CD8-positive, alpha-beta memory T cell (primary cell): ENCODE data around the gene KRTAP9-6. TPM values are rescaled to one million over a fixed set of nuclear protein-coding genes. Genes with fewer than 3 reads are reported as not detected.

Experiments
- CTCF ChIA-PET: fragments of 350-600 bp; sonication (Branson Sonifier 250); formaldehyde crosslinking; loops from one replicate; lab custom pipeline; 2021; ENCODE audit warnings: antibody characterized with exemption; lab: Charles Lee
- POLR2A ChIA-PET: fragments of 350-600 bp; sonication (Branson Sonifier 250); formaldehyde crosslinking; loops from one replicate; lab custom pipeline; 2021; ENCODE audit warnings: antibody characterized with exemption; lab: Charles Lee
- DNase-seq, 5 donors: peaks; one replicate each; pipeline versions ENCODE4 v3.0.0 to v3.0.0-alpha.2; 2020 to 2022; ENCODE audit warnings: mixed read lengths in 1 of 5
- H3K27ac ChIP-seq: one replicate; pipeline ENCODE4 v1.7.0; 2013; ENCODE audit warnings: low read depth, mild to moderate bottlenecking, low read length, moderate library complexity
- H3K27me3 ChIP-seq: 2 replicates; pipeline ENCODE4 v1.7.0; 2013; ENCODE audit warnings: low read length, mild to moderate bottlenecking; ENCODE audit not compliant: insufficient read depth, poor library complexity, severe bottlenecking
- H3K36me3 ChIP-seq: 2 replicates; pipeline ENCODE4 v1.7.0; 2013; ENCODE audit warnings: mild to moderate bottlenecking, low read length, moderate library complexity; ENCODE audit not compliant: insufficient read depth
- H3K4me1 ChIP-seq: 2 replicates; pipeline ENCODE4 v1.7.0; 2013; ENCODE audit warnings: mild to moderate bottlenecking, low read length, moderate library complexity; ENCODE audit not compliant: insufficient read depth
- H3K4me3 ChIP-seq: 2 replicates; pipeline ENCODE4 v1.7.0; 2013; ENCODE audit warnings: mild to moderate bottlenecking, low read length
- H3K9me3 ChIP-seq: 2 replicates; pipeline ENCODE4 v1.7.0; 2013; ENCODE audit warnings: mild to moderate bottlenecking, low read length
- H3K27ac Mint-ChIP-seq, 8 donors: one replicate each; pipeline ENCODE4 v1.8.0; 2020 to 2021; ENCODE audit warnings: mixed read lengths in 8 of 8, mild to moderate bottlenecking in 6 of 8, inconsistent platforms in 3 of 8, moderate library complexity in 3 of 8
- H3K27me3 Mint-ChIP-seq, 2 donors: one replicate each; pipeline ENCODE4 v1.8.0; 2020 to 2021; ENCODE audit warnings: mixed read lengths in 2 of 2, mild to moderate bottlenecking in 1 of 2, moderate library complexity in 1 of 2
- H3K36me3 Mint-ChIP-seq, 3 donors: one replicate each; pipeline ENCODE4 v1.8.0; 2020 to 2021; ENCODE audit warnings: mixed read lengths in 3 of 3, inconsistent platforms in 1 of 3, mild to moderate bottlenecking in 1 of 3
- H3K4me1 Mint-ChIP-seq, 3 donors: one replicate each; pipeline ENCODE4 v1.8.0; 2020 to 2021; ENCODE audit warnings: mixed read lengths in 3 of 3, inconsistent platforms in 1 of 3, mild to moderate bottlenecking in 1 of 3
- H3K4me3 Mint-ChIP-seq, 7 donors: one replicate each; pipeline ENCODE4 v1.8.0; 2020 to 2021; ENCODE audit warnings: mixed read lengths in 7 of 7, mild to moderate bottlenecking in 6 of 7, moderate library complexity in 4 of 7, inconsistent platforms in 2 of 7
- H3K9me3 Mint-ChIP-seq, 5 donors: one replicate each; pipeline ENCODE4 v1.8.0; 2020 to 2022; ENCODE audit warnings: mixed read lengths in 5 of 5, mild to moderate bottlenecking in 3 of 5, moderate library complexity in 2 of 5, inconsistent platforms in 1 of 5
- polyA plus RNA-seq: library from polyadenylated mRNA; unstranded; fragments of 300-500 nt; fragmentation: Illumina TruSeq; gene quantifications from one replicate; pipeline ENCODE4 v1.2.3, GENCODE V29; 2021
- total RNA-seq, 2 experiments: library from RNA; stranded (reverse); gene quantifications; one replicate each; pipeline ENCODE4 v1.2.3, GENCODE V29; 2021

Gene KRTAP9-6
- total and polyA plus RNA-seq, 3 experiments from 2014 or later, result not detected

DNA sequence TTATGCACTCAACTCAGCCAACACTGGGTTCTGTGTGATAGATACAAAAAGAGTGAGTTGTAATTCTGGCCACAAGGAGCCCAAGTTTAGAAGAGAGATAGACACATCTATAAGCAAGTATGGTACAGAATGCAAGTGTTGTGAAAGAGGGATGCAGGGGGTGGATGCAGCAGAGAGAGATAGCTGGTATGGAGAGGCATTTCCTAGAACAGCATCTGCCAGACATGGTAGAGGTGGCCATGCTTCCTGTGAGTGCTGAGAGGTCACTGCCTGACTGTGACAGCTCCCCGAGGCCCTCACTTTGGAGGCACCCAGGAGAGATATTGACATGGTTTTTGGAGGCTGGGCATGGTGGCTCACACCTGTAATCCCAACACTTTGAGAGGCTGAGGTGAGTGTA, 45.9 kb downstream of the KRTAP9-6 start:
- Histone ChIP-seq H3K4me3 (no peak overlapping the region), H3K4me1 (peaks cover 48% of the 10 kb centered on the region), H3K27ac (no peak overlapping the region), H3K9me3 (no peaks in the 10 kb centered on the region), H3K36me3 (no peaks in the 10 kb centered on the region), H3K27me3 (no peaks in the 10 kb centered on the region)
- Mint-ChIP-seq H3K4me3 (peak overlapping the region in 1 of 7 donors; percentile 45), H3K4me1 (peaks cover 50 to 63% (median 56%) of the 10 kb centered on the region in 3 donors), H3K27ac (peak overlapping the region in 6 of 8 donors; percentile 16 to 95 (median 60)), H3K36me3 (peaks cover 0 to 3% (median 2%) of the 10 kb centered on the region in 3 donors), H3K27me3 (peaks cover 2 to 10% of the 10 kb centered on the region in 2 donors), H3K9me3 (no peaks in the 10 kb centered on the region)
- CTCF ChIA-PET, result no interaction called here
- POLR2A ChIA-PET, result no interaction called here
- no peak for DNase-seq

DNA sequence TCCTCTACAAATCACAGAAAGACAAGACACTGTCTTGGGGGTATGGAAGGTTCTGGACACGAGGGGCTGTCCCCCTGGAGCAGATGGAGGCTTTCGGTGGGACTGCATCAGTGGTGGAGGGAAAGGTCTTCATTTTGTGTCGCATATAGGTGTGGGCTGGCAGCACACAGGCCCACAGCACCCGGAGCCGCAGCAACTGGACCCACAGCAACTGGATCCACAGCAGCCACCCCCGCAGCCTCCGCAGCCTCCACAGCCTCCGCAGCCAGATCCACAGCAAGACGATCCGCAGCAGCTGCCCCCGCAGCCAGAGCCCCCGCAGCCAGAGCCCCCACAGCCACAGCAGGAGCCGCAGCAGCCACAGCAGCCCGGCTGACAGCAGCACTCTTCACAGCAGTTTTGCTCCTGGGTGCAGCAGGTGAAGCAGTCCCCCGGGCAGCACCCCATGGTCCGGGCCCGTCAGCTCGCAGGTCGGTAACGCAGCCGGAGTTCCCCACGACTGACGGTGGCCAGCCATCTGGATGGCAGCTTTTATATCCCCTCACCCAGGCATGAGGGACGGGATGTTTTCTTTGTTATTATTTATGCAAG, 50.1 kb downstream of the KRTAP9-6 start, which contains the start of gene KRTAP17-1:
TSS of gene KRTAP17-1 (minus strand) at position 507 of the 591 bp plus-strand sequence. CDS start at position 447, 60 bp downstream.
- POLR2A ChIA-PET, result no interaction called here
- H3K4me3 Mint-ChIP-seq, result no peak within 1 kb of the TSS
- peaks cover 0 to 11% (median 2%) of the 10 kb centered on the region in 3 donors for H3K36me3 Mint-ChIP-seq

More for the DNA sequence above, 50.1 kb downstream of the KRTAP9-6 start, which contains the start of gene KRTAP17-1:
- H3K27ac Mint-ChIP-seq, result peak within 1 kb of the TSS in 3 of 8 donors; percentile 14 to 58 (median 23)
- Histone ChIP-seq H3K27ac (no peak within 1 kb of the TSS), H3K27me3 (no peaks in the 10 kb centered on the region), H3K4me3 (no peak within 1 kb of the TSS), H3K36me3 (no peaks in the 10 kb centered on the region), H3K4me1 (peaks cover 11% of the 10 kb centered on the region), H3K9me3 (peaks cover 8% of the 10 kb centered on the region)
- H3K9me3 Mint-ChIP-seq, result peaks cover 3 to 10% (median 3%) of the 10 kb centered on the region in 5 donors
- CTCF ChIA-PET, result no interaction called here
- peaks cover 11 to 21% (median 15%) of the 10 kb centered on the region in 3 donors for H3K4me1 Mint-ChIP-seq
- no peak for DNase-seq
- H3K27me3 Mint-ChIP-seq, result peaks cover 0 to 12% of the 10 kb centered on the region in 2 donors

Other genes with a start within 250 kb of the KRTAP9-6 start
Only the 30 nearest of the 40 such genes appear.
- gene KRTAP2-4, start 199.5 kb upstream of the KRTAP9-6 start, total RNA-seq, result not detected
- not detected for gene KRTAP2-4, start 199.5 kb upstream of the KRTAP9-6 start, polyA plus RNA-seq
- not detected for gene KRTAP4-7, start 181.2 kb upstream of the KRTAP9-6 start, total RNA-seq
- gene KRTAP4-7, start 181.2 kb upstream of the KRTAP9-6 start, polyA plus RNA-seq, result not detected
- gene KRTAP4-8, start 167.2 kb upstream of the KRTAP9-6 start, total RNA-seq, result not detected
- not detected for gene KRTAP4-8, start 167.2 kb upstream of the KRTAP9-6 start, polyA plus RNA-seq
- not detected for gene KRTAP4-16, start 163.2 kb upstream of the KRTAP9-6 start, total RNA-seq
- gene KRTAP4-16, start 163.2 kb upstream of the KRTAP9-6 start, polyA plus RNA-seq, result not detected
- gene KRTAP4-9, start 160.0 kb upstream of the KRTAP9-6 start, total RNA-seq, result not detected
- gene KRTAP4-9, start 160.0 kb upstream of the KRTAP9-6 start, polyA plus RNA-seq, result not detected
- not detected for gene KRTAP4-11, start 147.0 kb upstream of the KRTAP9-6 start, total RNA-seq
- gene KRTAP4-11, start 147.0 kb upstream of the KRTAP9-6 start, polyA plus RNA-seq, result not detected
- gene KRTAP4-12, start 141.2 kb upstream of the KRTAP9-6 start, total RNA-seq, result not detected
- not detected for gene KRTAP4-12, start 141.2 kb upstream of the KRTAP9-6 start, polyA plus RNA-seq
- gene KRTAP4-6, start 124.8 kb upstream of the KRTAP9-6 start, total RNA-seq, result not detected
- 0.35 TPM for gene KRTAP4-6, start 124.8 kb upstream of the KRTAP9-6 start, polyA plus RNA-seq
- gene KRTAP4-5, start 115.6 kb upstream of the KRTAP9-6 start, total RNA-seq, result not detected
- not detected for gene KRTAP4-5, start 115.6 kb upstream of the KRTAP9-6 start, polyA plus RNA-seq
- gene KRTAP4-4, start 104.6 kb upstream of the KRTAP9-6 start, total RNA-seq, result not detected
- not detected for gene KRTAP4-4, start 104.6 kb upstream of the KRTAP9-6 start, polyA plus RNA-seq
- not detected for gene KRTAP4-3, start 97.2 kb upstream of the KRTAP9-6 start, total RNA-seq
- not detected for gene KRTAP4-3, start 97.2 kb upstream of the KRTAP9-6 start, polyA plus RNA-seq
- not detected for gene KRTAP4-2, start 87.2 kb upstream of the KRTAP9-6 start, total RNA-seq
- gene KRTAP4-2, start 87.2 kb upstream of the KRTAP9-6 start, polyA plus RNA-seq, result not detected
- gene KRTAP4-1, start 80.5 kb upstream of the KRTAP9-6 start, total RNA-seq, result not detected
- gene KRTAP4-1, start 80.5 kb upstream of the KRTAP9-6 start, polyA plus RNA-seq, result not detected
- gene KRTAP9-1, start 75.5 kb upstream of the KRTAP9-6 start, total RNA-seq, result not detected
- gene KRTAP9-1, start 75.5 kb upstream of the KRTAP9-6 start, polyA plus RNA-seq, result not detected
- gene KRTAP9-2, start 38.7 kb upstream of the KRTAP9-6 start, total RNA-seq, result not detected
- not detected for gene KRTAP9-2, start 38.7 kb upstream of the KRTAP9-6 start, polyA plus RNA-seq
- gene KRTAP9-3, start 32.9 kb upstream of the KRTAP9-6 start, total RNA-seq, result not detected
- not detected for gene KRTAP9-3, start 32.9 kb upstream of the KRTAP9-6 start, polyA plus RNA-seq
- gene KRTAP9-8, start 27.4 kb upstream of the KRTAP9-6 start, total RNA-seq, result not detected
- gene KRTAP9-8, start 27.4 kb upstream of the KRTAP9-6 start, polyA plus RNA-seq, result not detected
- not detected for gene KRTAP9-4, start 15.7 kb upstream of the KRTAP9-6 start, total RNA-seq
- not detected for gene KRTAP9-4, start 15.7 kb upstream of the KRTAP9-6 start, polyA plus RNA-seq
- gene KRTAP9-9, start 10.0 kb upstream of the KRTAP9-6 start, total RNA-seq, result not detected
- gene KRTAP9-9, start 10.0 kb upstream of the KRTAP9-6 start, polyA plus RNA-seq, result not detected
- gene KRTAP9-7, start 10.3 kb downstream of the KRTAP9-6 start, total RNA-seq, result not detected
- gene KRTAP9-7, start 10.3 kb downstream of the KRTAP9-6 start, polyA plus RNA-seq, result not detected
- not detected for gene KRTAP29-1, start 37.5 kb downstream of the KRTAP9-6 start, total RNA-seq
- 0.22 TPM for gene KRTAP29-1, start 37.5 kb downstream of the KRTAP9-6 start, polyA plus RNA-seq
- gene KRTAP16-1, start 43.9 kb downstream of the KRTAP9-6 start, total RNA-seq, result not detected
- gene KRTAP16-1, start 43.9 kb downstream of the KRTAP9-6 start, polyA plus RNA-seq, result 0.58 TPM
- gene KRTAP17-1, start 50.3 kb downstream of the KRTAP9-6 start, total RNA-seq, result not detected
- not detected for gene KRTAP17-1, start 50.3 kb downstream of the KRTAP9-6 start, polyA plus RNA-seq
- gene KRT33A, start 85.5 kb downstream of the KRTAP9-6 start, total RNA-seq, result not detected
- gene KRT33A, start 85.5 kb downstream of the KRTAP9-6 start, polyA plus RNA-seq, result not detected
- not detected for gene KRT33B, start 104.4 kb downstream of the KRTAP9-6 start, total RNA-seq
- gene KRT33B, start 104.4 kb downstream of the KRTAP9-6 start, polyA plus RNA-seq, result not detected
- gene KRT34, start 116.9 kb downstream of the KRTAP9-6 start, total RNA-seq, result not detected
- not detected for gene KRT34, start 116.9 kb downstream of the KRTAP9-6 start, polyA plus RNA-seq
- gene KRT31, start 132.2 kb downstream of the KRTAP9-6 start, total RNA-seq, result not detected
- not detected for gene KRT31, start 132.2 kb downstream of the KRTAP9-6 start, polyA plus RNA-seq
- gene KRT37, start 159.2 kb downstream of the KRTAP9-6 start, total RNA-seq, result not detected
- gene KRT37, start 159.2 kb downstream of the KRTAP9-6 start, polyA plus RNA-seq, result not detected
- not detected for gene KRT38, start 175.6 kb downstream of the KRTAP9-6 start, total RNA-seq
- gene KRT38, start 175.6 kb downstream of the KRTAP9-6 start, polyA plus RNA-seq, result not detected
- not detected for gene KRT32, start 202.0 kb downstream of the KRTAP9-6 start, total RNA-seq
- not detected for gene KRT32, start 202.0 kb downstream of the KRTAP9-6 start, polyA plus RNA-seq